Keratinocyte (primary cell): ENCODE results near the gene VMP1.

Experiments used
- EZH2 ChIP-seq: IDR thresholded peaks from one replicate; pipeline ENCODE4 v1.6.1; 2012; ENCODE audit warnings: inconsistent platforms, mild to moderate bottlenecking, low read length, moderate library complexity
- TF ChIP-seq, protein P1 (sequence below), 3 experiments: IDR thresholded peaks in 1 of 3; conservative IDR thresholded peaks in 1 of 3; optimal IDR thresholded peaks in 1 of 3; 2 replicates in 2 of 3; 3 replicates in 1 of 3; pipeline versions ENCODE3 to v1.5.1; 2011; ENCODE audit warnings: low read length in 3 of 3, mild to moderate bottlenecking in 3 of 3, moderate library complexity in 2 of 3, control low read depth in 1 of 3, inconsistent platforms in 1 of 3; ENCODE audit not compliant: insufficient read depth in 2 of 3; ENCODE audit errors: extremely low read depth in 1 of 3

DNA sequence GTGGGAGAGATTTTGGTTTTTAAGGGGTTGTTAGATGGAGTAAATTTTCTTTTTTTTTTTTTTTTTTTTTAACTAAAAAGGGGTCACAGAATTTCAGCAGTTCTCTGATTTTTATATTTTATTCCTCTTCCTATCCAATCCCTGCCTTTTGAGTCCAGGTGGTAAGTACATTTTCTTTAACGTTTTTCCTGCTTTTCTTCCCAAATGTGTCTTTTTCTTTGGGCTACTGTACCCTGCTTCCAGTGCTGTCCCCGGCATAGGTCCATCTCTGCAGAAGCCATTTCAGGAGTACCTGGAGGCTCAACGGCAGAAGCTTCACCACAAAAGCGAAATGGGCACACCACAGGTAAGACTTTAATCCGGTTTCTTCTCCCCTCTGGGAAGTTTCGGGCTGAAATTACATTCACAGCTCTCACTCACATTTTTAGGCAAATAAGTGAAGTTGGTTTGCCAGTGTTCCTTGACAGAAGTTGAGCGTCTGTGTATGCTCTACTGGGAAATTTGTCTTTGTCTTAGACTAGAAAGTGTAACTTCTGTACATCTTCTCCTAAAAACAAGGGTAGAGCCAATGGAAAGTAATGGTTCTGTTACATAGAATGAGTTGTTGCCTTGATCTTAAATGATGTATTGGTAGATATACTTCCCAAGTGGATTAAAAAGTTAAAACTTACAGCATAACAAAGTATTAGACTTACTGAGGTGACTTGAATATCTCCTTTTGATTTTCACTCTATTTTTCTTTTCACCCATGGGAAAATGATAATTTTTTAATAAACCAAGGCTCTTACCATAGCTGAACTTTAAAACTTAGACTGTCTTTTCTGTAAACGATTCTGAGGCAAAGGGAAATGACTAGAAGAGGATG is 130.8 kb downstream of the VMP1 start:
- no peak for TF ChIP-seq EZH2
- TF ChIP-seq, protein P1, sequence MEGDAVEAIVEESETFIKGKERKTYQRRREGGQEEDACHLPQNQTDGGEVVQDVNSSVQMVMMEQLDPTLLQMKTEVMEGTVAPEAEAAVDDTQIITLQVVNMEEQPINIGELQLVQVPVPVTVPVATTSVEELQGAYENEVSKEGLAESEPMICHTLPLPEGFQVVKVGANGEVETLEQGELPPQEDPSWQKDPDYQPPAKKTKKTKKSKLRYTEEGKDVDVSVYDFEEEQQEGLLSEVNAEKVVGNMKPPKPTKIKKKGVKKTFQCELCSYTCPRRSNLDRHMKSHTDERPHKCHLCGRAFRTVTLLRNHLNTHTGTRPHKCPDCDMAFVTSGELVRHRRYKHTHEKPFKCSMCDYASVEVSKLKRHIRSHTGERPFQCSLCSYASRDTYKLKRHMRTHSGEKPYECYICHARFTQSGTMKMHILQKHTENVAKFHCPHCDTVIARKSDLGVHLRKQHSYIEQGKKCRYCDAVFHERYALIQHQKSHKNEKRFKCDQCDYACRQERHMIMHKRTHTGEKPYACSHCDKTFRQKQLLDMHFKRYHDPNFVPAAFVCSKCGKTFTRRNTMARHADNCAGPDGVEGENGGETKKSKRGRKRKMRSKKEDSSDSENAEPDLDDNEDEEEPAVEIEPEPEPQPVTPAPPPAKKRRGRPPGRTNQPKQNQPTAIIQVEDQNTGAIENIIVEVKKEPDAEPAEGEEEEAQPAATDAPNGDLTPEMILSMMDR (optimal IDR thresholded peaks at IDR 0.05 in 1 of 3, IDR thresholded peaks at IDR 0.05 in 1 of 3, conservative IDR thresholded peaks at IDR 0.05 in 1 of 3; ENCODE audit: extremely low read depth in 1 of 3, insufficient read depth in 2 of 3, low read length in 3 of 3): no peak
